Hepatic stellate cell (primary cell): ENCODE results near the gene ACSM6.
A peak's percentile ranks its signal among the peaks of the same experiment; 100 is the strongest.

ENCODE experiments used
- DNase-seq: peaks from one replicate; pipeline ENCODE4 v3.0.0; 2011; ENCODE audit warnings: low spot score

Gene ACSM6

DNA sequence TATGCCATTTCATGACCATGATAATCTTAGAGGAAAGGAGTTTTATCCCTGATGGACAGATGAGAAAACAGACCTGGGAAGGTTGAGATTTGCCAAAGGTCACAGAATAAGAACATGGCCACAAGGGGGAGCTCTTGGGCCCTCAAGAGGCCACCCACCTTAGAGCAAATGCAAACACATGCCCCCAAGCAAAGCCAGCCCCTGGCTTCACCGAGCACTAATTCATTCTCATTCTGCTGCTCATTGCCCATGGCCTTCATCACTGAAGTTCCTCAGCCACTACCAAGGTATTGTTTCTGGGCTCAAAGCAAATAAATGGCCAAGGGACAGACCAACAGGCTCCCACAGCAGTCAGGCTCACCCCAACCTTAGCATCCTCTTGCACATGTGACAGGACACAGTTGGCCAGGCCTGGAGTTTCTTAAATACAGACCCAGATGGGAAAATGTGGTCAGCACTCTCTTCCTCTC is 52.6 kb downstream of the ACSM6 start:
- DNase-seq: peak; percentile 47

DNA sequence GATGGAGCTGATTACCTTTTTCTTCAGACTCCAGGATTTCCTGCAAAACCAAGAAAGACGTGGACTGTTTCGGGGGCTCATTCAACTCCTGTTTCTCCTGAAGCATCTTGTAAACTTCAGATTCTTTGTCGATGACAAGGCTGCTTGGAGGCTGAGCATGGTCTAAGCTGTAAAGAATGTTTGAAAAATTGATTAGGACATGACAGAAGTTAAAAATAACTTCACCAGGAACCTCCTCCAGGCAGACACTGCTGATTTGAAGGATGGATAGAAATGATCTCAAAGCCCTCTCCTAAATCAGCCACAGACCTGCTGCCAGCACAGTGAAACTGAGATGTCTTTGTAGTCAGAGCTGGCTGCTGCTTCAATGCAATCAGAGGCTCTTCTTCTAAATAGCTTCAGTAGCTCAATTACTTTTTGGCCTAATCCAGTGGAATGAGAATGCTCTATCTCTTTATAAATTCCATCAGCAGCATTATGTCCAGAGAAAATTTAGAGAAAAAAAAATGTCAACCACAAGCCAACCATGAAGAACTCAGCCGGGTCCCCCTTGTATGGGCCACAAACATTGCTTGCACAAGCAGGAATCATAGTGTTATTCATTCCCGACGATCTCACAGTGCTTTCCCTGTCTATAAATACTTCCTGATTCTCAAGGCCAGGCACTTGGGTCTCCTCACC is 53.3 kb downstream of the ACSM6 start:
- DNase-seq: peak; percentile 72

- no peak for DNase-seq
Measured at GRCh38 chr10:95247881-95248583, 54.0 kb downstream of the ACSM6 start.

DNA sequence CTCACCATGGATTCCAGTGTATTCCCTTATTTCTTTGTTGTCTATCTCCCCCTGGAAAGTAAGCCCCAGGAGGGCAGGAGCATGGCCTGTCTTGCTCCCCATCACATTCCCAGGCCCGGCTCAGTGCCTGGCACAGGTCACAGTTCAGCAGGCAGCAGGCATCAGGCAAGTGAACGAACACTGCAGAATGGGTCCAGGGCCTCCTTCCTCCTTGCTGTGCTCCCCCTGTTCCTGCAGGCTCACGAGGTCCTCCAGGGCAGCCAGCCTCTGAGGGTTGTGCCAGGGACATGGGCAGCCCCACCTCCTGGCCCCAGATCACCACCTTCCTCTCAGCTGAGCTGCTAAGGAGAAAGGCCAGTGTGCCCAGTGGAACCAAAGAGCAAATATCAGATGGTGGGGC is 55.0 kb downstream of the ACSM6 start:
- DNase-seq: no peak

DNA sequence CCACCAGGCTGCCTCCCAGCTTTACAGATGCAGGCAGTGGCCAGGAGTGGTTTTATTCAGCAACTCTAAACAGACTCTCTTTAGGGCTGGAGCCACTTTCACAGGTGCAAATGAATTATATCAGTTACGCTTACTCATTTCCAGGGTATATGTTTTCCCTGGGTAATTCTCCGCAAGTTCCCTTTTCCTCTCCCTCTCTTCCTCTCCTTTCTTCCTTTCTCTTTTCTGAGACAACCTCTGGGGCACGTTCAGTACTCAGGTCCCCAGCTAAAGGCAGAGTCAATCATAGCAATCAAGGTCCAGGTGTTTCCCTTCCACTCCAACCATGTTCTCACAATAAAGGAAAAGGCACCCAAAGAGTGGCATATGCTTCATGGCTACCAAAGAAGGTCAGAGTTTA is 55.4 kb downstream of the ACSM6 start:
- no peak for DNase-seq

GRCh38 chr10:95250856-95251255 is 56.8 kb downstream of the ACSM6 start:
- no peak for DNase-seq

- no peak for DNase-seq
Measured at GRCh38 chr10:95253007-95253406, 59.0 kb downstream of the ACSM6 start.

- no peak for DNase-seq
Measured at GRCh38 chr10:95253686-95254085, 59.6 kb downstream of the ACSM6 start.

DNA sequence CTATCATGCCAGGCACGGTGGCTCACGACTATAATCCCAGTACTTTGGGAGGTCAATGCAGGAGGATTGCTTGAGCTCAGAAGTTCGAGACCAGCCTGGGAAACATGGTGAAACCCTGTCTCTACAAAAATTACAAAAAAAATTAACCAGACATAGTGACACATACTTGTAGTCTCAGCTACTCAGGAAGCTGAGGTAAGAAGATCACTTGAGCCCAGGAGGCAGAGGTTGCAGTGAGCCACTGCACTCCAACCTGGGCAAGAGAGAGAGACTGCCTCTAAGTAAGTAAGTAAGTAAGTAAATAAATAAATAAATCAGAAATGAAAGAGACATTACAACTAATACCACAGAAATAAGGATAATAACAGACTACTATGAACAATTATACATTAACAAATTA is 60.6 kb downstream of the ACSM6 start:
- no peak for DNase-seq

DNA sequence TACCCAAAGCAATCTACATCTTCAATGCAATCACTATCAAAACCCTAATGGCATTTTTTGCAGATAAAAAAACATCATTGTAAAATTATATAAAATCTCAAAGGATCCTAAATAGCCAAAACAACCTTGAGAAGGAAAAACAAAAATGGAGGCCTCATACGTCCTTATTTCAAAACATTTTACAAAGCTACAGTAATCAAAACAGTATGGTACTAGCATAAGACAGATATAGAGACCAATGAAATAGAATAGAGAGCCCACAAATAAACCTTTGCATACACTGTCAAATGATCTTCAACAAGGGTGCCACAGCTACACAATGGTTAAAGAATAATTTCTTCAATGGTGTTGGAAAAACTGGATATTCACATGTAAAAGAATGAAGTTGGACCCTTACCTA is 62.2 kb downstream of the ACSM6 start:
- no peak for DNase-seq

GRCh38 chr10:95257849-95258248 is 63.8 kb downstream of the ACSM6 start:
- no peak for DNase-seq

- peak; percentile 78 for DNase-seq
Measured at GRCh38 chr10:95260397-95260881, 66.4 kb downstream of the ACSM6 start.

DNA sequence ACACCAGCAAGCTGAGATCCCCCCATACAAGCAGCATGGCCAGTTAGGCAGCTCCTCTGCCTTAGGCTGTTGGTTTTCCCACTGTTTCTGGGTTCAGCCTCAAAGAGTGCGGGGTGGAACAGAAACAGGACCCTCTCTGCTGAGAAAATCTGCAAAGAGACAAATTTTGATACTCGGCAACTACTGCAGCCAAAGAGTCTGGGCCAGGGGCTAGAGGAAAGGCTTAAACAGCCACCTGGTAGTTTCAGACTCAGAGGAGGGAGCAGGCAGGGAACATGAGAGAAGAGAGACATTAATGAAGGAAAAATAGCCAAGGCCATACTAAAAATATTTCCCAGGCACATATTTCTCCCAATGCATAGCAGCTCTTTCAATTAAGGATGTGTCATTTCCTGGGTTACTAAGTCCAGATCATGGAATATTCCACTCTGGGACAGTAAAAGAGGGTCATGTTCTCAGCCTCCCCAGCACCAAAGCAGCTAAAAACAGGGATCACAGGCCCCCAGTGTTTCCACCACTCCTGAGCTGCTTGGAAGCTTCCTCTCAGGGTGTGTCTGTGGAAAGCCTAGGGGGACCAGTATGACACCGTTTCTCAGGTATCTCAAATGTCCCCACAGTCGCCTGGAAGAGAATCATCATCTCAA is 67.0 kb downstream of the ACSM6 start:
- DNase-seq: peak; percentile 54

DNA sequence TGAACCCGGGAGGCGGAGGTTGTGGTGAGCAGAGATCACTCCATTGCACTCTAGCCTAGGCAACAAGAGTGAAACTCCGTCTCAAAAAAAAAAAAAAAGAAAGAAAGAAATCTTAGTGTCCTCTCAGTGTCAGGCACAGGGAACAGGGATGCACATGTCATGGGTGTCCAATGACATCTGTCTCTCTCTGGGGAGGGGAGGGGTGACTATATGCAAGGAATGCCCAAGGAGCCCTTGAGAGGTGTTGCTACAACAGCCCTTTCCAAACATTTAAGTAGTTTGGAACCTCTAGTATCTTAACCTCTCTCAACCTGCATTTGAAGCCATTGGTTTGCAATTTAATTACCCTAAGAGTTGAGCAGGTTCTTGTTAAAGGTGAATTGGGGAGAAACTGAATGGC is 67.9 kb downstream of the ACSM6 start:
- DNase-seq: no peak

DNA sequence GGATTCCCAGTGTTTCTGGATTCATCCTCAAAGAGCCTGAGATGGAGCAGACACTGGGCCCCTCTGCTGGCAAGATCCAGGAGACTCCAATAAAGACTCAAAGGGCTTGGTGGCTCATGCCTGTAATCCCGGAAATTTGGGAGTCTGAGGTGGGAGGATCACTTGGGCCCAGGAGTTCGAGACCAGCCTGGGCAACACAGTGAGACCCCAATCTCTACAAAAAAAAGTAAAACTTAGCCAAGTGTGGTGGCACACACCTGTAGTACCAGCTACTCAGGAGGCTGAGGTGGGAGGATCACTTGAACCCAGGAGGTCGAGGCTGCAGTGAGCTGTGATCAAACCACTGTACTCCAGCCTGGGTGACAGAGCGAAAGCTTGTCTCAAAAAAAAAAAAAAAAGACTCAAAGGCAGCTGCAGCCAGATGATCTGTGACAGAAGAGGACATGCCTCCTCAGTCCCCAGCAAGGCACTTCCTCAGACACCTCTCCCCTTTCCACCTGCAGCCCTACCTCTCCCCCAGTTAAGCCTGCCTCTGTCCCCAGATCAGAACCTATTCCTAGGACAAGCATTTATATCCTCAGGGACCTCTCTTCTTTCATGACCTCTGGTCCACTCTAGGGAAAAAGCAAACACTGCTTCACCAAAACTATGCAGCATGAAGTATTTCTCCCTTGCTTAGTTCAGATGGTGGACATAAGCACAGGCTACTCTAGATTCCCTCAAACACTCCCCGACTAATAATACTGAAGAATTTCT is 68.9 kb downstream of the ACSM6 start:
- DNase-seq: no peak

DNA sequence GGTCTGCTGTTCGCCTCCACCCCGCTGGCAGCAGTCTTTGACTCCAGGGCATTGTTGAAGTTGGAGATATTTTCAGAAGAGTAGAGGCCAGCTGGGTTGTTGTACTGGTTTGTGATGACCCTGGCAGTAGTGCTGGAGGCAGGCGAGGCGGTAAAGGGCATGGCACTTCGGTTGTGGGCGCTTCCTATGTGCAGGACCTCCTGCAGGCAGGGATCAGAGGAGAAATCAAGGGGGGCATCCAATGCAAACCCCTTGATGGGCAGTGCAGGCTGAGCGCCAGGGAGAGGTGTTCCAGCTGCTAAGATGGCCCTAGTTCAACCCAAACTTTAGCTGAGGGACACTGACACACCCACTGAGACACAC is 69.8 kb downstream of the ACSM6 start:
- no peak for DNase-seq

- DNase-seq: no peak
Measured at GRCh38 chr10:95264227-95265051, 70.4 kb downstream of the ACSM6 start.

DNA sequence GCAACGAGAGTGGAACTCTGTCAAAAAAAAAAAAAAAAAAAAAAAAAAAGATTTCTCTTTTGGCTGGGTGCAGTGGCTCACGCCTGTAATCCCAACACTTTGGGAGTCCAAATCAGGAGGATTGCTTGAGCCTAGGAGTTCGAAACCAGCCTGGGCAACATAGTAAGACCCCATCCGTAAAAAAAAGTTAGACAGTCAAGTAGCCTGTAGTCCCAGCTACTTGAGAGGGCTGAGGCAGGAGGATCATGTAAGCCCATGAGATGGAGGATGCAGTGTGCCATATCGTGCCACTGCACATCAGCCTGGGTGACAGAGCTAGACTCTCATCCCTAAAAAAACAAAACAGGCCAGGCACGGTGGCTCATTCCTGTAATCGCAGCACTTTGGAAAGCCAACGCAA is 71.5 kb downstream of the ACSM6 start:
- DNase-seq: no peak

DNA sequence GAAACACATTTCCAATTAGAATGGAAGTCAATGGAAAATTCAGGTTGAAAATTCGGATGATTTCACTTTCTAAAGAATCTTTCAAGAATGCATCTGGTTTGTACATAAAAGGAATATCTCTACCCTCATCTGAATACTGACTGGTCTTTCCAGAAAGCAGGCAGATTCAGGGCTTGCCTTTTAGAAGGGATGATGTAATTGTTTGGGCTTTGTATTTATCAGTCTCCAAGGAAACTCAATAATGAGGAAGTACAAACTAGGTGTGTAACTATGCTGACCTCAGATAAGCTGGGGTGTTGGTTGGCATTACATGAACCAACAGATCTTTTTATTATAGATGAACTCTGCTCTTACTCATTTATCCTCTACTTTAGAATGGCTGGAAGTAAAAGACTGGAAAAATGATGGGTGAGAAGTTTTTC is 72.6 kb downstream of the ACSM6 start:
- peak; percentile 66 for DNase-seq

DNA sequence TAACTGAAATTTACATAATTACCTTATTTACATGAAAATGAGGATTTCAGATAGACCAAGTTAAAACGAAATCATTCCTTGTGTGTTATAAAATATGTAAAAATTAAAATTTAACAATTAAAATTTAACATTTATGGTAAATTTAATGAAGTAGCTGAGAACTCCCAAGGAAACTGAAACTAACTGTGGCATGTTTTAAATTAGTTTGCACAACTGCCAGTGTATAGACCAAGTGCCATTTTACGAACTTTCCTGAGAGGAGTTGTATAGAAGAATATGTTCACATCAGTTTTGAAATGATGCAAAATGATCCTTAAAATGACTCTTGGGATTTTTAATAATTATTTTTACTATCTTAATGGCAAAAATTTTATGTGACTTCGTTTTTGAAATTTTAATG is 73.2 kb downstream of the ACSM6 start:
- DNase-seq: no peak

DNA sequence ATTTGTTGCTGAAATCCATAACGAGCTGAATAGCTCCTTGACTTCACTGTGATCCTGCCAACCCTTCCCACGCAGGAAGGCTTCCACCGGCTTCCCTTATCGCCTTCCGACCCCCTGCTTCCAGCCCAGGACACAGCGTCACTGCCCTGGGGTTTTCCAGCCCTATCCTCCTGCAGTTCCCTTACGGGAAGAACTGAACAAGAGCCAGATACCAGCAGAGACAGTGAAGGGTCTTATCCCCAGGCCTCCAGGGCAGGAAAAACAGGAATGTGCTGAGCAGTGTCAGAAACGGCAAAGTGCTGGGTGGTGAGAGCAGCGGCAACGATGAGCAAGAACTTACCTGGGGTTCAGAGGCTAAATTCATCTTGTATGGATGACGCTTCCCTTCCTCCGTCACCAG is 74.4 kb downstream of the ACSM6 start:
- no peak for DNase-seq
